GM18909 (cell line): ENCODE data around the gene EIF4B.

Source experiments
- ATAC-seq: cut with Tn5 transposase; IDR thresholded peaks from one replicate; pipeline ENCODE4 v1.9.1; 2021; ENCODE audit warnings: mild to moderate bottlenecking; ENCODE audit not compliant: unreplicated experiment, poor library complexity

The EIF4B gene

GRCh38 chr12:53090554-53090953, 84.3 kb downstream of the EIF4B start:
- no peak for ATAC-seq

GRCh38 chr12:53091756-53092155, 85.5 kb downstream of the EIF4B start:
- no peak for ATAC-seq
